Right renal pelvis (tissue), 4 donors: ENCODE results near the gene IDI2. TPM values are rescaled to one million over a fixed set of nuclear protein-coding genes. Genes with fewer than 3 reads are reported as not detected.
"Not testable (repeated sequence)": the region's sequence is repeated elsewhere in the genome, so short reads cannot be mapped to it uniquely, and the experiment has no call there.

Experiments
- DNase-seq, 4 donors: peaks; one replicate each; pipeline ENCODE4 v3.0.0-alpha.2; 2013; ENCODE audit warnings: low read depth in 4 of 4, low spot score in 3 of 4, missing footprints in 1 of 4
- polyA plus RNA-seq, 4 donors: library from polyadenylated mRNA; unstranded; fragments of 120-200 nt; gene quantifications; one replicate each; pipeline ENCODE4 v1.2.1, GENCODE V29; 2013; ENCODE audit not compliant: insufficient read length in 4 of 4

IDI2 gene
- polyA plus RNA-seq, 4 donors = 0.08 TPM; not detected in 3

DNA sequence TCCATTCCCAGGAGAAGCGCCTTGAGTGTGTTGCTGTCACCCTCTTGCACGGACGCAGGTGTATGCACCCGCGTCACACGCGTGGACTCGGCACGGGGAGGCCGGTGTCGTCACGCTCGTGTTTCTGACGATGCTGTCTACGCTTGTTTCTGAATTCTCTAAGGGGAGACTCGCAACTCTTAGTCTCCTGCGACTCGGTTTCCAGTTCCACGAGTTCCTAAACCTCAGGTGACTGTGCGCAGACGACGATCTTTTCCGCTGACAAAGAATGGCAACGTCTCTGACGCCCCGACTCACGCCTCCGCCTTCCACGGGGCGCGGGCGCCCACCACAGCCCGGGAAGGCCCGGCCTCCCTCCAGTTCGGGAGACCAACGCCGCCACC, 22.7 kb upstream of the IDI2 start:
- no peak for DNase-seq

DNA sequence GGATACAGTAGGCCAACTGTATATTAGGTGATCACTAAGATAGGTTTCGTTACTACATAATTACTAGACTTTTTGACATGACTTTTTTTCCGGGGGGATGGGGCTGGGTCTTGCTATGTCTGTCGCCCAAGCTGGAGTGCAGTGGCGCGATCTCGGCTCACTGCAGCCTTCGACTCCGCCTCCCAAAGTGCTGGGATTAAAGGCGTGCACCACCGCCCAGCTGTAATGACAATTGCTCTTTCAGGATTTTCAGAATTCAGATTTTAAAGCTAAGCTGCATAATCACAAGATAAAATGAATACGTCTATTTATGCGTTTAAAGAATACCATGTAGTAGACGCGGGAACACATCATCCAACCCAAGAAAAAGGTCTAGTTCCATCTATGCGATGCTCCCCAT, 22.3 kb upstream of the IDI2 start:
- no peak for DNase-seq

DNA sequence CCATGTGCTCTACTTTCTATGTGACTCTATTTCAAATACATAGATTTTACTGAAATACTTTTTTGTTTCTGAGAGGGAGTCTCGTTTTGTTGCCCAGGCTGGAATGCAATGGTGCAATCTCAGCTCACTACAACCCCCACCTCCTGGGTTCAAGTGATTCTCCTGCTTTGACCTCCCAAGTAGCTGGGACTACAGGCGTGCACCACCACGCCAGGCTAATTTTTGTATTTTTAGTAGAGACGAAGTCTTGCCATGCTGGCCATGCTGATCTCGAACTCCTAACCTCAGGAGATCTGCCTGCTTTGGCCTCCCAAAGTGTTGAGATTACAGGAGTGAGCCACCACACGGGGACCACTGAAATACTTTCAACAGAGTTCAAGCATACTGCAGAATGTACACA, 19.8 kb upstream of the IDI2 start:
- DNase-seq = no peak

DNA sequence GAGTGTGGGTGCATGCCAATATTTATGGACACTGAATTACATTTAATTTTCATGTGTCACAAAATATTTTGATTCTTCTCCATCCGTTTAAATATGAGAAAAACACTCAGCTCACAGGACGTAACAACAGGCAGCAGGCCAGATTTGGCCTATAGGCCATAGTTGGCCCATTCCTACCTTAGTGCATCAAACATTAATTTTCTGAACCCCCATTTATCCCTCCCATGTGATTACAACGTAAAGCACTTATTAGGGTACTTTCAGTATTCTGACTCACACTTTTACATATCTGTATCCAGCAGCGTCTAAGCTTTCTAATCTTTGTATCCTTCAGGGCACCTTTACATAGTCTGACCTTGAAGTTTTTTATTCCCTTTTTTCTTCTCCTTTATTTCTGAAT, 19.3 kb upstream of the IDI2 start:
- DNase-seq = no peak

DNA sequence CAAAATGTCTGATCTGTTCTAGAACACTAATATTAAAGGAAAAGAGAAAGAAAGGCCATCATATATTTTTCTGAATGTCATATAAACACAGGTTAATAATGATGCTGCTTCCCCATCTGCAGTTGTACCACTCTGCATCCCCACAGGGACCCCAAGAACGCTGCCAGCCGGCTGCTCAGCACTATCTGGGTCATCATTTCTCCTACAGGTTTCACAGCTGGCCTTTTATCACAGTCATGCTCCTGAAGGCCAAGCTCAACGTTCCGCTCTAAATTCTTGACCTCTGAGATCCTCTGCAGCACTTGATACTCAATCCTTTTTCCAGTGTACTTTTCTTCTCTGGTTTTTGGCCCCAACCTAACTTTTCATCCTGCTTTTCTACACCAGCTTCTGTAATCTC, 18.5 kb upstream of the IDI2 start:
- DNase-seq = no peak

DNA sequence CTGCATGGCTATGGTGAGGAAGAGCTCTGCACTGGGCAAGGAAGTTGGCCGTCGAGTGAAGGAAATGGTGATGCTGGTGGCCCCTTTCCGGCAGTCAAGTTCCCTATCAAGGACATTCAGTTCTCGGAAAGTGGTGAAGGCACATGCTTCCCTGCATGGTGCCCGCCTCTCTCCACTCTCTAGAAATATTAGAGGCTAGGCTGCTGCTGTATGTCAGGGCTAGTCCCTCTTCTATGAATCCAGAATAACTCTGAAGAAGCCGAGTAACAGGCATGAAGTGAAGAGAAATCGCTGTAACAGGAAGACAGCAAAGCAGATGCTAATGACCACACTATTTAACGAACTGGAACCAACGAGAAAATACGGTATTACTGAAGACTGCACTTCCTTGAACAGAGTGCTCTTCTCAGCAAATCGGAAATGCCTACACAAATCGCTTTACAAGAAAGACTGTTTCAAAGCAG, 17.9 kb upstream of the IDI2 start:
- DNase-seq = no peak

DNA sequence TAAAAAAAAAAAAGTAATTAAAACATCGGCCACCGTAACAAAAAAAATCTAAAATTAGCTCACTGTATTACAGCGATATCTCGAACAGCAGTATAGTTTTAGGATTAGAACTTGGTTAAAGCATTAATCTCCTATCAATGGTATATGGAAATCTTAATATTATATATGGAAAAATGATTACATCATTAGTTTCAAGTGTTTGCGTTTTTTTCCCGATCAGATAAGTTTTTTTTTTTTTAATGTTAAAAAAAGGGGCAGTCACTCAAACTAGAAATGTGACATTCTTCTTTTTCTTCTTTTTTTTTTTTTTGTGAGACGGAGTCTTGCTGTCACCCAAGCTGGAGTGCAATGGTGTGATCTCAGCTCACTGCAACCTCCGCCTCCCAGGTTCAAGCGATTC, 15.9 kb upstream of the IDI2 start:
- no peak for DNase-seq

DNA sequence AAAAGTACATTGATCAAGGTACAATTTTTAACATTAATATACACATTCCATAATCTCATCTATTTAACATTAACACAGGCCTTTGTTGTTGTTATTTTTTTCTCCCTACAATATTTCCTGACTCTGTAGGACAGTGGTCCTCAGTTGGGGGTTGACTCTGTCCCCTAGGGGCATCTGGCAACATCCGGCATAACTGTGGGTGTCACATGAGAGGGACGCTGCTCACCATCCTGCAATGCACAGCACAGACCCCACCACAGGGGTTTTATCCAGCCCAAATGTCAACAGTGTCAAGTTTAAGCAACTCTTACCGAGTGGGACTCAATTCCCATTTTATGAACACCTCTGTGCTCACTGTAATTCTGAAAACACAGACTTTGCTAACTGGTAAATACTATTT, 14.5 kb upstream of the IDI2 start:
- no peak for DNase-seq

DNA sequence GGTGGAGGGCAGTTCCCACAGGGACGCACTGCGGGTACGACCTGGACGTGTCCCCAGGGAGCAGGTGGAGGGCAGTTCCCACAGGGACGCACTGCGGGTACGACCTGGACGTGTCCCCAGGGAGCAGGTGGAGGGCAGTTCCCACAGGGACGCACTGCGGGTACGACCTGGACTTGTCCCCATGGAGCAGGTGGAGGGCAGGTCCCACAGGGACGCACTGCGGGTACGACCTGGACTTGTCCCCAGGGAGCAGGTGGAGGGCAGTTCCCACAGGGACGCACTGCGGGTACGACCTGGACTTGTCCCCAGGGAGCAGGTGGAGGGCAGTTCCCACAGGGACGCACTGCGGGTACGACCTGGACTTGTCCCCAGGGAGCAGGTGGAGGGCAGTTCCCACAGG, 13.1 kb upstream of the IDI2 start:
- not testable (repeated sequence) for DNase-seq

DNA sequence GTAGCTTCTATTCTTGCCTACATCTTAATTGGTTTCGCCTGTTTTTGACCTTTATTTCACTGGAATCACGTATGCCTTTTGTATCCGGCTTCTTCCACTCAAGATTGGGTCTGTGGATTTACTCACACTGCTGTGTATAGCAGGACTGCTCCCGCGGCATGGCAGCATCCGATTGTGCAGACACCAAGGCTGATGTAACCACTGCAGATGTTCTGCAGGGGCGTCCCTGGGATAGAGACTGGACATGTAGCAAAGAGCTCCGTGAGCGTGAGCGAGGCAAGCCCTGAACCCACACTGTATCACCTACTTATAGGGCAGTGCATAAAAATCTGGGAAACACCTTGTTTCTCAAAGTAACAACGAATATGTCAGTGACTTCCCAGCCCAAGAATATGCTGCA, 11.4 kb upstream of the IDI2 start:
- no peak for DNase-seq

DNA sequence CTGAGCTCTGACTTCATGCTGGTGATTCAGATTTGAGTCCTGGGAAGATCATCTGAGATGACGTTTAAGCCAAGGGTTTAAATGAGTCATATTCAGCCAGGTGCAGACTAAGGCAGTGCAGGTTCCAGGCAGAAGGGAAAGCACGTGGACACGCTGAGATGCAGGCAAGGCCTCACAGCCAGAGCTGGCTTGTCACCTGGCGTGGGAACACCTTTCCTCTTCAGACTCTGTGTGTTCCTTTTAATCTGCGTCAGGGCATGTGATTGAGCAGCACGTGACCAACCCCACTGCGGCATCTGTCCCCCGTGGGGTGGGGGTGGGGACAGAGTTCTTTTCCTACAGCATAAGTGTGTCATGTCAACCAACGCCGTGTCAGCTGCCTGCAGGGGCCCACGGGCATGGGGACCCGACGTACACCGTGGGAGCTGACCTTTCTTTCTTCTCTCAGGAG, 10.7 kb upstream of the IDI2 start:
- DNase-seq = no peak

DNA sequence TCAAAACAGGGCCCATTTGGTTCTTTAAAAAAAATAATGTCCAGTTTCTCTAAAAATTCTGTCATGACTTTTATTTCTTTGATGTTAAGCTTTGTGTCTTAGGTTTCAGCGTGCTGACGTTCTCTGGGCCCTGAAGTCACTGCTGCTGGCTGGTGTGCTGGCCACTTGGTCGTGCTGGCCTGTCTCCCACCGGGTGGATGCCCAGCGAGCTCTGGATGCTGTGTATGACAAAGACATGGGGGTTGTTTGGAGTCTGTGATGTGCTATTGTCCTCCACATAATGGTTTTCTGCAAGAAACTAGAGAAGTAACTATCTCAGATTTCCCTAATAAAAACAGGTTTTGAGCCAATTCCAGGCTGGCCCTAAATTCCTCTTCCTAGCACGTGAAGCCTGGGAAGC, 9.5 kb upstream of the IDI2 start:
- DNase-seq = no peak

DNA sequence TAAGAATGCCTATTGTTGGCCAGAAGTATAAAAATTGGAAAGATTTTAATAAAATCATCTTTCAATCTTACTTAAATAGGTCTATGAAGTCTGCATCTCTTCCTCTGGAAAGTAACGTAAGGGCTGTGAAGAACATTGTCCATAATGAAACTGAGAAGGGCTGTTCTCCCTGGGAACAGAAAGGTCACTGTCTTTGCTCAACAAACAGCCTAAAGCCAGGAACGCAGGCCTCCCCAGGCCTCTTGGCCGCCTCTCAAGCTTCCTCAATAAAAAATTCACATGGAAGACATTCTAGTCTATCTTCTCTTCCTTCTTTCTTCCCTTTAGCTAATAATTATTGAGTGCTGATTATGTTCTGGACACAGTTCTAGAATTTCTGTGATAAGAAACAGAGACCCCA, 9.1 kb upstream of the IDI2 start:
- no peak for DNase-seq

DNA sequence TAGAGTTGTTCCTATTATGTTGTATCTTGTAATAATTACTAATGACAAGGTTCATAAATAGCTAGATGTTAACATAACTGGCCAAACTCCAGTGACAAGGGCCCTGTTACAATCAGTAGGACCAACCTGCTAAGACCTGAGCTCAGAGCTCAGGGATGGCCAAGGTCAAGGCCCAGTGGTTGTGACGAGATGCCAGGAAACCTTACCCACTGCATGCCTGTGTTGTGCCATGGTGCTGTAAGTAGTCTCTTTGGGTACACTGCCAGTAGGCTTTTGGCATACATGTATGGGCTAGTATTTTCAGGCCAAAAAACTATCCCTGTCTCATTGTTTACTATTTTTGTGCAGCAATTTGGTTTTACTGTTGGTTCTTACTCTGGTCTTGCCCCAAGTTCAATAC, 7.9 kb upstream of the IDI2 start:
- DNase-seq = no peak

DNA sequence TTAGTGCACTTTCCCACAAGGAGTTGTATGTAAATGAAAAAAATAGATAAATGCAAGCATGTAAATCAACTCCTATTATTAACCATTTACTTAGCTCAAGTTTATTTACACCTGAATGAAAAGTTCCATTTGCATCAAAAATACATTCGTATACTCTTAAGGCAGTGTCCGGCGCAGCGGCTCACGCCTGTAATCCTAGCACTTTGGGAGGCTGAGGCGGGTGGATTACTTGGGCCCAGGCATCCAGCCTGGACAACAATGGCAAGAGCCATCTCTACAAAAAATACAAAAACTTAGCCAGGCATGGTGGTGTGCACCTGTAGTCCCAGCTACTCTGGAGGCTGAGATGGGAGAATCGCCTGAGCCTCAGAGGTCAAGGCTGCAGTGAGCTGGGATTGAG, 4.2 kb upstream of the IDI2 start:
- DNase-seq = no peak

DNA sequence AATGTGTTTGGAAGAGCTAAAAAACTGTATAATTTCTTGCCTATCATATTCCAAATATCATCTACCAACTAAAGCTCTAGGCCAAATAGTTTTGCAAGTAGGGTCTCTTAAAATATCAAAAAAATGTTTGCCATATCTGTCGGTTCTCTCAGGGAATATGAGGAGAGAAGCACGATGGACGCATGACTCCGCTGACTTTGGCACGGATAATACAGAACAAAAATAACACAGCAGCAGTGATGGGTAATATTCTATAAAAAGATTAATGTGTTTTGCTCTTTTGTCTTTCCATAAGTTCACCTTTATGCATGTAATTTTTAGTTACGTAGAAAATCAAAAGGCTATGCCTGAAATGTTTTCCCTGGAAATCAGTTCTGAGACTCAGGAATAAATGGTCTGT, 919 bp upstream of the IDI2 start:
- DNase-seq = no peak

DNA sequence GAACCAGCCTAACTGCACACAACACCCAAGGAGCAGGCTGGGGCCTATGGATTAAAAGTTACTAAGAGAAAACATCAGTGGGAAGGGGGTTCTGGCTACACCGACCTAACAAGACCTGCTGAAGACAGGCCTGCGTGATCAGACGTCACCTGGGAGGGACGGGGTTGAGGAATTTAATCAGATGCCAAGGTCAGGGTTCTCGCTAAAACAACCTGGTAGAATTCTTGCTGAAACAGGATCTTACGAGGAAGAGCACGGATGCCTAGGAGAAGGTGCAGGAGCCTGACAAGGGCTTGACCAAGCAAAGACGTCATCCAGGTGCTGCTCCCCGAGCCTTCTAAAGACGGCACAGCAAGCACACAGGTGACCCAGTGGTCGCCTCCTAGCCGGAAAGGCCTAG, 1.6 kb downstream of the IDI2 start:
- no peak for DNase-seq

DNA sequence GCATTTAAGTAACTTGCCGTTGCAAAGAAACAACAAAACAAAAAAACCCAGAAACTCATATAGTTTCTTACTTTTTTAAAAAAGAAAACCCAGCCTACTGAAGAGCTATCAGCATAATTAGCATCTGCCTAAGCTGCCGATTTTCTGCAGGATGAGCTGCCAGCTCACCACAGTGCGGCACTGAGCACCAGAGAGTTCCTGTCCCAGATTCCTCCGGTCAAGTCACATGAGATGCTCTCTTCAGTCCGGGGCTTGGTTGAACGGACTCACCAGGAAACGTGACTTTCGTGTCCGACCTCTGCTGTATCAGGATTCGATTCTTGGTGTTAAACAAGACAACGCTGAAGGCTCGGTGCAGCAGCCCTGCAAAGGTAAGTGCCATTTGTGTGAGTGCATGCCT, 3.2 kb downstream of the IDI2 start:
- DNase-seq = no peak

DNA sequence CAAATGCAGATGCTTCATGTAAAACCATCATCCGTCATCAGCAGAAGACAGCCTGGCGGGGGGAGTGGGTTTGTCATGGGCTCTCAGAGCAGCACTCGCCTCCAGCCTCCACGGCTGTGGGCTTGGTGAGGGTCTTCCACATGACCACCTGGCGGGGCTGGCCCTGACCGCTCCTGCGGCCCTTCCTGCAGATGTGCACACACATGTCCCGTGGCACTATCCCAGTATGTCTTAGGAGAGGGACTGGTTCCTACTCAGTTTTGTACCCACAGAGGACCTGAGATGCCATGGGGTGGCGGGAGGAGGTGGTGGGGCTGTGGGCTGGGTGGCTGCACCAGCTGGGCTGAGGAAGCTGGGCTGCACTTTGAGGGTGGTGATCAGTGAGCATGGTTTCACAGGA, 4.7 kb downstream of the IDI2 start:
- DNase-seq = no peak

DNA sequence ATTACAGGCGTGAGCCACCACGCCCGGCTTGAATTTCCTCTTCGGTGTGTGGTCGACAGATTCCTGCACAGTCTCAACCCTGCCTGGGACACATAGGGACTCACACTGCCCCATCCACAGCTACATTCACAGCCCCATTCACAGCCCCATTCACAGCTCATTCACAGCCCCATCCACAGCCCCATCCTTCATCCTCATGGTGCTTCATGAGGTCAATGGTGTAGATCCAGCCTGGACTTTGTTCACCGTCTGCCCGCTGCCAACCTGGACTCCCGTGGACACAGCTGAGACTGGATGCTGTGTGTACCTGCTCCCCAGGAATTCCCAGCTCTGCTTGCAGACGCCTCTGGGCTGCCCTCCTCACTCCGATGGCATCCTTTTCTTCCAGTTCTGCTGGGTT, 5.2 kb downstream of the IDI2 start:
- DNase-seq = no peak

DNA sequence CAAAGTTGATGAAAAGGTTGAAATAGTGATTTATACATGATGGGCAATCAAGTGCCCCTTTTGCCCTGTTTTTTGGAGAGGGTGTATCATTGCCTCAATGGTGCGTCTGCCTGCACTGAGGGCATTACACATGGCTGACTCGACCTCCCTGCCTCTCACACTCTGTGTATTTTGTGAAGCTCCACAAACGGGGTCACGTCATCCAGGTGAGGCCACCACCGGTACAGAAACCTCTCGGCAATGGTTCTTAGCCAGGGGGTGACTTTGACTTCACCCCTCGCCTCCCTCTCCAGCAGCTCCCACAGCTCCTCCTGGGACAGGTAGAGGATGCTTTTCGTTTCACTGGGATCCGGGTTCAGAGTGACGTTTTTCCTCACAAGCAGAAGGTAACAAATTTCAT, 6.3 kb downstream of the IDI2 start:
- DNase-seq = no peak

DNA sequence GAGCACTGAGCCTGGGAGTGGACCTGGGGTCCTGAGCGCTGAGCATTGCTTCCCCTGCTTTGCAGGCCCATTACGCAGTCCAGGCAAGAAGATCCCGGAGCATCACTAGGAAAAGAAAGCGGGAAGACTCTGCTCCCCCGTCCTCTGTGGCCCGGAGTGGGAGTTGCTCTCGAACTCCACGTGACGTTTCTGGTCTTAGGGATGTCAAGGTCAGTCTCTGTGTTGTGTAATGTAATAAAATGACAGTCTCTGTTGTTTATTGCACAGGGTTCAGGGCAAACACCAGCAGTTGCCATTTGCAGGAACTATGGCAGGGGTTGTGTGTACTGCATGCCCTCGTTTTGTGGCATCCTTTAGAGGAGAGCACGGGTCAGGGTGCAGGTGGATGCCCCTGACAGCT, 10.0 kb downstream of the IDI2 start:
- no peak for DNase-seq

DNA sequence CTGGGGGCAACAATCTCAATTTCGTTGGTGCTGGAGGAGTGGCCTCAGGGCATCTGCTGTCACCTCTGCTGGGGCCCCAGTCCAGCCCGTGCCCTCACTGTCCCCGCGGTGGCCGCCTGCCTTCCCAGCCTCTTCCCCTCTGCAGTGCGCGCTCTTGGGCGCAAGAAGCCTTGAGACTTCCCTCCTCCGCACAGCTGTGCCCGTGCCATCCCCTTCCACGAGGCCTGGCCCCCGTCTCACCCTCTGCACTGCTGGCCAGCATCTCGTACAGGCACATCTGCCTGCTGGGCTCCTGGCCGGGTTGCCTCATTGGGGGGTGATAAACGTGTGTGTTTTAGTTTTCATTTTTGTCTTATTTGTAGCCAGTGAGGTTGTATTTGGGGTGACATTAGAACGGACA, 14.0 kb downstream of the IDI2 start:
- DNase-seq = no peak

DNA sequence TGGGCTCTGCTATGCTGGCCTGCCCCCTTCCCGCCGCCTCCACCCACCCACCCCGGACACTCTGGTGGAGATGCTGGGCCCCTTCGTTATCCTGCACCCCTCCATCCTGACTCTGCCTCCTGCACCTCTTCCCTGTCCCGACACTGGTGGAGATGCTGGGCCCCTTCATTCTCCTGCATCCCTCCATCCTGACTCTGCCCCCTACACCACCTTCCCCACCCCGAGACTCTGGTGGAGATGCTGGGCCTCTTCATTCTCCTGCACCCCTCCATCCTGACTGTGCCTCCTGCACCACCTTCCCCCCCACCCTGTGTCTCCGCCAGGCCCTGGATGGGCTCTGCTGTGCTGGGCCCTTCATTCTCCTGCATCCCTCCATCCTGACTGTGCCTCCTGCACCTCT, 15.0 kb downstream of the IDI2 start:
- no peak for DNase-seq
